Measurements from ENCODE around the gene MCRIP2.

DNA sequence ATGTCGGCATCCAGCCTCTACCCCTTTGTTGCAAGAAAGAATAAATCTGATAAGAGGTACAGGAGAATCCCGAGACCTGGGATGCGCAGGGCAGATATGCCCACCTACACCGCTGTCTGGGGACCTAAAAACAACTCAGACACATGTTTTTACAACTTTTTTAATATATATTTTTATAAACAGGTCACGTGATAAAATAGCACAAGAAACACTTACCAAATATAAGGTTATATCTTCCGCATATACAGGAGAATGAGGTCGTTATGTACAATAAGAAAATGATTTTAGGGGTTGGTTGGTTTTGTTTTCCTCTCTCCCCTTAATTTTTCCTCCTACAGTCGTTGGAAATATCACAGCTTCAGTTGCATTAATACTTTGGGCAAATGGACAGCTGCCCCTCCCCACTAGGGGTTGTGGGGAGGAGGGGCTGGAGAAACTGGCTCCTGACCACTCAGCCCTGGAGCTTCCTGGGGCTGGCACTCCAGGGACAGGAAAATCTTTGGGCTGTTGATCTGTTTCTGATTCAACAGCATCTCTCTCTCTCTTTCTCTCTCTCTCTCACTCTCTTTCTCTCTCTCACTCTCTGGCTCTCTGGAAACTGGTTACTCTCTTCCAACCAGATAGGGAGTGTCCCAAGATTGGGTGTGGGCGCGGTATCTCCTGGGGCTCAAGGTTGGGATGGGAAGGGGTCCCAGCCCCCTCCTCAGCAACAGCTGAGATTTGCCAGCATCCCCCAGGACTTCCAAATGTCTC lies 50.9 kb downstream of the MCRIP2 start:
- TF ChIP-seq, protein P1, sequence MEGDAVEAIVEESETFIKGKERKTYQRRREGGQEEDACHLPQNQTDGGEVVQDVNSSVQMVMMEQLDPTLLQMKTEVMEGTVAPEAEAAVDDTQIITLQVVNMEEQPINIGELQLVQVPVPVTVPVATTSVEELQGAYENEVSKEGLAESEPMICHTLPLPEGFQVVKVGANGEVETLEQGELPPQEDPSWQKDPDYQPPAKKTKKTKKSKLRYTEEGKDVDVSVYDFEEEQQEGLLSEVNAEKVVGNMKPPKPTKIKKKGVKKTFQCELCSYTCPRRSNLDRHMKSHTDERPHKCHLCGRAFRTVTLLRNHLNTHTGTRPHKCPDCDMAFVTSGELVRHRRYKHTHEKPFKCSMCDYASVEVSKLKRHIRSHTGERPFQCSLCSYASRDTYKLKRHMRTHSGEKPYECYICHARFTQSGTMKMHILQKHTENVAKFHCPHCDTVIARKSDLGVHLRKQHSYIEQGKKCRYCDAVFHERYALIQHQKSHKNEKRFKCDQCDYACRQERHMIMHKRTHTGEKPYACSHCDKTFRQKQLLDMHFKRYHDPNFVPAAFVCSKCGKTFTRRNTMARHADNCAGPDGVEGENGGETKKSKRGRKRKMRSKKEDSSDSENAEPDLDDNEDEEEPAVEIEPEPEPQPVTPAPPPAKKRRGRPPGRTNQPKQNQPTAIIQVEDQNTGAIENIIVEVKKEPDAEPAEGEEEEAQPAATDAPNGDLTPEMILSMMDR (conservative IDR thresholded peaks at IDR 0.05): no peak
- no peak for TF ChIP-seq EZH2 (IDR thresholded peaks at IDR 0.05; ENCODE audit: low read depth)
